ENCODE results near the gene PRIMA1.
A peak's percentile ranks its signal among the peaks of the same experiment; 100 is the strongest.

Gene PRIMA1

DNA sequence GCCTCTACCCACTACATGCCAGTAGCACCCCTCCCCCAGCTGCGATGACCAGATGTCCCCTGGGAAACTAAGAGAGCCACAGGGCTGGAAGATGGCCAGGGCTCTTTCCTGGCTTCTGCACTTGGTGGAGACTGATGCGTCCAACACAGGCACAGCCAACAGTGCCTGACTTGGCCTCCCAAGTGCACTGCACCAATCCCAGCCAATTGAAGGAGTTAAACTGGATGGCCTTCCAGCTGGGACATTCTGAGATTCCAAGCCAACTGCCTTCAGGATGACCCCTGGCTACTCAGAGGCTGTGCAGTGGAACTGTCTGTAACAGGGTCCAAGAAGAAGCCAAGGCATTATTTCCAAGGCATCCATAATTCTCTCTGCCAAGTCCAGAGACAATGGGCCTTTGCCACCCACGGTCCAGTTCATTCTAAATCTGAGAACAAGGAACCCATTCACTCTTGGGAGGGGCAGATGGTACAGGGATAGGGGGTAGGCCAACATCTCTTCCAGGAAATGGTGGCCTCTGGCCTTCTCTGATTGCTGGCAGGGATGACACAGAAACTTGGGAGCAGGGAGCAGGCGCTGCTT is 35.2 kb downstream of the PRIMA1 start:
- peak in 13 of 14 donors; percentile 64 to 97 (median 90) for DNase-seq

DNA sequence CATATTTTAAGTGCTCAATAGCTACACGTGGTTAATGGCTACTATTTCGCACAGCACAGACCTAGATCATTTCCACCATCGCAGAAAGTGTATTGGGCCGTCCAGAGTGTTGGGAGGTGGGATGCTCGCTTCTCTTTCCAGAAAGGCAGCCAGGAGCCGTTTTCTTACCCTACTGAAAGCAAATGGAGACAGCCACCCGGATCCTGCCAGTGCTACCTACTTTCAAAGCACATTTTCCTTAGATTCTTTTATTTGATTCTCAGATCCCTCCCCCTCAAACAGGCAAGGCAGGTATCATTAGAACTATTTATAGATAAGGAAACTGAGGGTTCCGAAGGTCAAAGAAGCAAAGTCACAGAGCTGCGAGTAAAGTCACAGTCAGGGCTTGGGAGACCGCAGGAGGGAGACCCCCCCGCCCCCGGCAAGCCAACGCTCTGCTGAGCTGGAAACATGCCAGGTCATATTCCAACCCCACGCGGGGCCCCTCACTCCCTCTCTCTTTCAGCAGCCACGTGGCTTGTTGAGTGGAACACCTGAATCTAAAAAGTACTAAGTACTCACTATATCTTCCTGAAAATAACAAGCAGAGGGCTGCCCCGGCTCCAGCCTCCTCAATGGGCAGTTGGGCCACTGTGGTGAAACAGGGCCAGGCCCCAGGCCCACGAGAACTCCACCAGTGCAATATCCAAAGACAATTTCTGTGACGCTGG is 36.2 kb downstream of the PRIMA1 start:
- no peak for DNase-seq

- DNase-seq, result peak in 1 of 14 donors; percentile 58
Observed at GRCh38 chr14:93749076-93749420, 39.2 kb downstream of the PRIMA1 start.

DNA sequence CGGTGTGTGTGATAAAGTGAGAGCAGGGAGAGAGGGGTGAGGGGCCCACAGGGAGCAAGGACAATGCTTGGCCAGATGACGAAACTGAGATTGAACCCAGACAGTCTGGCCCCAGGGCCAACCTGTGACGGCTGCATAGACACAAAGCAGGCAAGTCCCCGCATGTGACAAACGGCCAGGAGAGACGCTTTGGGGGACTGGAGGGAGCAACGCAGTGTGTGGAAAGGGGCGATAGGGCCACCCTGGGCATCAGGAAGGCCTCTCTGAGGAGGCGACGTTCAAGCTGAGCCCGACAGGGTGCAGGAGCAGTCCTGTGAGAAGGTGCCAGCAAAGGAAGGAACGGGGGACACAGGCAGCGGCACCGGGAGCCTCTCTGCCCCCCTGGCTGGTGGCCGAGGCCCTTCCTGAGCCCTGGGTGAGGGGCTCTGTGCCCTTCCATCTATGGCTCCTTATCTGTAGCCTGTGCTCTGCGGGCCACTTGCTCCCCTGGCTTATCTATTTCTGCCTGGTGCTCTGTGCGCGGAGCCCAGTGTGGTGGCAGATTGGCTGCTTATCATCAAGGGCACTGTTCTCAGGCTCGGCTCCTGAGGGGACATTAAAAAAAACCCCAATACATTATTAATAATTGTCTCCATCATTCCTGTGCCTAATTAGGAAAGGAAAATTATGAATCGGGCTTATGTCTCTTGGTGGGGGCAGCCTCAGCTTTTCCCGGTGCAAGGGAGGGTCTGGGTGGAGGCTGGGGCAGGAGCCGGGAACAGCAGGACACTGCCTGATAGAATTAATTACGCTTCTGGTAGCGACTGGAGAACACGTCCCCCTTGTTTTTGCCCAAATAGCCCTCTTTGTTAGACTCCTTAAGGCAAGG is 39.8 kb downstream of the PRIMA1 start:
- peak in 4 of 14 donors; percentile 35 to 58 (median 48) for DNase-seq

GRCh38 chr14:93747560-93747959 is 40.7 kb downstream of the PRIMA1 start:
- DNase-seq, result no peak

DNA sequence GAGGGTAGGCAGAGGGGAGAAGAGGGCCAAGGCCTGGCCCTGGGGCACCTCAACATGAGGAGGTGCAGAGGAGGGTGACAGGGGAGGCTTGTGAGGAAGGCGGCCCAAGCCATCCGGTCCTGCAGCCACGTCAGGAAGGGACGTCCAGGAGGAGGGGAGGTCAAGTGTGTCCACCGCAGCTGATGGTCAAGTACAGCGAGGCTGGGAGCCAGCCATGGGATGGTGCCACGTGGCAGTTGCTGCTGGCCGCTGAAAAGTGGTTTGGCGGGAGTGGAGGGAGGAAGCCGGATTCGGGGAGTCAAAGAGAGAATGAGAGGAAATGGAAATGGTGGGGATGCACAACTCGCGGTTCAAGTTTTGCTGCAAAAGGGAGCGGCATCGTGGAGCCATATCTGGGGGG is 41.2 kb downstream of the PRIMA1 start:
- DNase-seq, result peak in 10 of 14 donors; percentile 13 to 58 (median 38)

- no peak for DNase-seq
Observed at GRCh38 chr14:93745603-93746273, 42.5 kb downstream of the PRIMA1 start.

DNA sequence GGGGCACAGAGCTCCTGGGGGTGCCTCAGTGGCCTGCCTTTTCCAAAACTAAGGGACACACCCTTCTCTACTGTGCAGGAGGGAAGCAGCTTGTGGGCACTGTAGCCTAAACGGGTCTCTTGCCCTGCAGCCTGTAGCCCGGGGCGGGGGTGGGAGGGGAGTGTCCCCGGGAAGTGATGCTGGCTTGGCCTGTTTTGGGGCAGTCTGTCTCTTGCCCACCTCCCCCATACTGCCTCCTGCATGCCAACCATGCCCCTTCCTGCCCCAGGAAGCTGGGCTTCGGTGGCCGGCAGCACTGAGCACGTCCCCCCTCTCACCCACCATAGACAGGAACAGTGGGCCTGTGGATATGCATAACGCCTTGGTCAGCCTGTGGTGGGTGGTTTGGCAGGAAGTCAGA is 43.4 kb downstream of the PRIMA1 start:
- no peak for DNase-seq

DNA sequence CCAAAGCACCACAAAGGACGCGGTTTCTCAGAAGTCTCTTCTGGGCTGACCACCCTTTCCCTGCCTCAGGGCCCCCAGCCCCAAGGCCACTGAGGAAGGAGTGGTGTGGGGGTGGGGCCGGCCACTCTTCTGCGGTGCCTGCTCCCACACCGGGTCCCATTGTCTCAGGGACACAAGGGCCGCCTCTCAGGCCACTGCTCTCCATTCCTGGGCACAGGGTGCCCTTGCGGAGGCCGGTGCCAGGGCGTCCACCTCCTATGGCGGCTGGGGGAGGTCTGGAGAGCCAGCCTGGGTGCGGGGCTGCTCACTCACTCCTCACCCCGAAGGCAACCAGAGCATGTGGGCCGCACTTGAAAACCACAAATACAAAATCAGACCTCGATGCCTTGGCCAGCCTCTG is 44.1 kb downstream of the PRIMA1 start:
- DNase-seq, result peak in 9 of 14 donors; percentile 22 to 85 (median 57)

- peak in 3 of 14 donors; percentile 42 to 53 (median 43) for DNase-seq
Observed at GRCh38 chr14:93743270-93744060, 44.8 kb downstream of the PRIMA1 start.

DNA sequence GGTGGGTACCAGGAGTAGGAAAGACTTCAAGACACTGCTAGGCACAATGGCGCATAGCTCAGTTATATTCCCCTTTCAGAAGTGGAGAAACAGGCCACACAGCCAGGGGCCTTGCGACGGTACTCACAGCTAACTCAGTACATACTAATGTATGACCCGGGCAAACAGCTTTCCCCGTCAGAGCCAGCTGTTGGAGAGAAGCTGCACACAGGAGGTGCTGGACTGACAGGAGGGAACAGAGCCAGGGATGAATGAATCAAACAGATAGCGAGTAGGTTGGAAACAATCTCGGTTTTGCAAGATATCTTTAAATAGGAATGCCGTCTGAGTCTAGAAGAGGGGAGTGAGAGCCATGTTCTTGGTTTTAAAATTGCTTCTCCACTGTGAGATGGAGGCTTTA is 45.5 kb downstream of the PRIMA1 start:
- DNase-seq, result no peak

DNA sequence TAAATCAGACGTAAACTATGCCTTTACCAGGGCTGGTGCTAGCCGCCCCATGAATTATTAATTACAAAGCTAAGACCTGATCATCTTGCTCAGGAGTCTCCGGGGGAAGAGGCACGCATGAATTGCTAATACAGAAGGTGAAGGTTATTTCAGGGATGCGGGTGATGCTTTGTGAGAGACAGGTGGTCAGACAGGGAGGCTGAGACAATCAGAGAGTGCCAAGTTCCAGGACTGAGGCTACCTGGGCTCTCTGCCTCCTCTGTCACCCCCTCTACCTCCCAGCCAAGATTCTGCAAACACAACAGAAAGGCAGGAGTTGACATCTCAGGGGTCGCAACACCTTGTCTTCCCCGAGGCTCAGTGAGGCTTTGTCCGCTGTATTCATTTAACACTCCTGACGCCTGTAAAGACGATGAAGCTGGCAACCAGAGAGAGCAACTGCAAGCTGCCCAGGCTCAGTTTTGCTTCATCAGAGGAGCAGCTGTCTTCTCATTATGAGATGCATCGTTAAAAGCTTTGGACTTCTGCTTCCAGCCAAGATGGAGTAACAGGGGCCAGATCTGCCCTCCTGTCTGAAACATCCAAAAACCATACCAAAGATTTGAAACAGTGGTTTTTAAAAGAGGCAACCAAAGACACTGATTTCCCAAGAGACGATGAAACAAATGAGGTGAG is 46.6 kb downstream of the PRIMA1 start:
- peak in 1 of 14 donors; percentile 79 for DNase-seq

- DNase-seq, result no peak
Observed at GRCh38 chr14:93737634-93738033, 50.7 kb downstream of the PRIMA1 start.

DNA sequence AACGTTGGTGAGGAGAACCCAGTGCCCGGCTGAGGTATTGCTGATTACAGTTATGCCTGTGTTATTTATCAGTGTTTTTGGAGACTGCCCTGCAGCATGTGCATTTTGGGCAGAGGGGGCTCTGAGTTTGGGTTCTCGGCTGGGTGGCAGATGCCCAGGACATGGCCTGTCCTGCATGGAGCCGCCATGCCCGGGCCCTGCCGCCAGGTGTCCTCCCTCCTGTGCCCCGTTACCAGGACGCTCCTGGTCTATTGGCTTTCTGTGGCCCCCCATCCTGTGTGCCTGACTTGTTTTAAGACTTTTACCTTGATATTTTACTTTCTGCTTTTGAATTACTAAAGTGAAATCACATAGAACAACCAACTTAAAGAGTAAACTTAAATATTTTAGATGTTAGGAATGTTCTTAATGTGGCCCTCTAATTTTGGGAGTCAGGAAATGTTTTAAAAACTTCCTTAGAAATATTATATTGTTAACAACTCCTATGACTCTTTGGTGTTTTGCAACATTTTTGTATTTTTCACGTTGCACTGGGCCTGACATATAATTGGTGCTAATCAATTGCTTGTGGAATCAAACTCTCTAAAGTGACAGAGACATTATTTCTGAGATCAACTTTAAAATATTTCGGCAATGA is 51.8 kb downstream of the PRIMA1 start:
- no peak for DNase-seq

GRCh38 chr14:93735206-93735605 is 53.1 kb downstream of the PRIMA1 start:
- no peak for DNase-seq

DNA sequence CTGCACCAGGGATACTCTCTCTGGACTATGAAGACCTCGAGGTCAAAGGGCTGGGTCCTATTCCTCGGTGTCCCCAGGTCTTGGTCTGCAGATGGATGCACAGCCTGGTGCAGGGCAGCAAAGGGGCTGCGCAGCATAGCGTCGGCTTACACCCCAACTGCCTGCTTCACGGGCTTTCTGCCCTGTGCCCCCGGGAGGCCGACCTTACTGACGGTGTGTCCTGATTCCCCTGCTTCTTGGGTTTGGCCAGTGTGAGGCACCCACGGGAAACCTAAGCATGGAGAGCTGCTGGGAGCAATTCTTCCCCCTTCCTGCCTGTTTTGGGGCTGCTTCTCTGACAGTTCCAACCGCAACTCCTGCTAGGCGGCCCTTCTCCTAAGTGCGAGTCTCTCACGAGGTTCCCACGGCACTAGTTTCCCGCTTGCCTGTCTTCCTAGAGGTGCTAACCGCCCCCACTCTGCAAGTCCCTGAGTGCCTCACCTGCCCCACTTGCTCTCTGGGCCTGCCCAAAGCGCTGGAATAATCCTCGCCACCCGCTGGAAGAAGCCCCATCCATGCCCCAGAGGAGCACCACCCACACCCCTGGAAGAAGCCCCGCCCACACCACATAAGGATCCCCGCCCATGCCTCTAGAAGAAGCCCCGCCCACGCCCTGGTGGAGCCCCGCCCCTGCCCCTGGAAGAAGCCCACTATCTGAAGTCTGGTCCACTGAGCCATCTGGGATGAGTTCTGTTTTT is 54.0 kb downstream of the PRIMA1 start:
- no peak for DNase-seq

- DNase-seq, result peak in 6 of 14 donors; percentile 28 to 60 (median 32)
Observed at GRCh38 chr14:93733631-93734030, 54.7 kb downstream of the PRIMA1 start.

- DNase-seq, result peak in 1 of 14 donors; percentile 20
Observed at GRCh38 chr14:93733231-93733630, 55.1 kb downstream of the PRIMA1 start.

GRCh38 chr14:93732524-93732923 is 55.8 kb downstream of the PRIMA1 start:
- no peak for DNase-seq

DNA sequence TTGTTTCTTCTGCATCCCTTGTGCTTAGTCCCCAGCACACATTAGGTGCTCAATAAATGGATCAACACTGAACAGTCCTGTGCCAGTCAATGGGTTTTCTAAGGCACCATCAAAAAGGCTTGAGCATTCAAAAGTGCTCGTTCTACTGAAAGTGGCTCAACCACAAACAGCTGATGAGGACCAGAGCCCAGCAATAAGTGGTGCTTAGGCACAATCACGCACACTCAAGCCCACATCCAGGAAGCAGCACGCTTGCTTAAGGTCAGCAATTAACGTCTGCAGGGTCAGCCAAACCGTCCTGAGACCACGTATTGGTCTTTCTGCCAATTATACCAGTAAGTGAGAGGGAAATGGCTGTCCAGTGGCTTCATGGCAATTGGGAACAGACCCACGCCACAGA is 56.5 kb downstream of the PRIMA1 start:
- no peak for DNase-seq
